GM12874 (cell line): ENCODE measurements around the gene STON1.

ENCODE experiments used
- TF ChIP-seq, protein P1 (sequence below): IDR thresholded peaks from 2 replicates; pipeline ENCODE4 v1.5.1; 2011; ENCODE audit warnings: low read depth, mild to moderate bottlenecking, control low read depth, low read length, moderate library complexity; ENCODE audit not compliant: insufficient read depth

STON1 gene

DNA sequence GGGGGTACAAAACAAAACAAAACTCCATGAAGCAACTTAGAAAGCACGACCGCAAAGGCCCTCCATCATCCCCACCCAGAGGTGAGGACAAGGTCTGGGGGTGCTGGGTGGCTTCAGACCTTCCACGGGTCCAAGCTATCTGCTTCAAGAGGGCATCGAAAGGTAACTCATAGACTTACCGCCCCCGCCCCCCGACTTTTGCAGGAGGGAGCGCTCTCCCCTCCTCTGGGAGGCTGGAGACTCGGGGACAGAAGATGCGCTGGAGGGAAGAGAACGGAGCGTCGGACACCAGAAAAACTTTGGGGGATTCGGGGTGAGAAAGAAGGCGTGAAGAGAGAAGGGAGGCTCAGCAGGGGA lies 300 bp upstream of the STON1 start:
- TF ChIP-seq, protein P1, sequence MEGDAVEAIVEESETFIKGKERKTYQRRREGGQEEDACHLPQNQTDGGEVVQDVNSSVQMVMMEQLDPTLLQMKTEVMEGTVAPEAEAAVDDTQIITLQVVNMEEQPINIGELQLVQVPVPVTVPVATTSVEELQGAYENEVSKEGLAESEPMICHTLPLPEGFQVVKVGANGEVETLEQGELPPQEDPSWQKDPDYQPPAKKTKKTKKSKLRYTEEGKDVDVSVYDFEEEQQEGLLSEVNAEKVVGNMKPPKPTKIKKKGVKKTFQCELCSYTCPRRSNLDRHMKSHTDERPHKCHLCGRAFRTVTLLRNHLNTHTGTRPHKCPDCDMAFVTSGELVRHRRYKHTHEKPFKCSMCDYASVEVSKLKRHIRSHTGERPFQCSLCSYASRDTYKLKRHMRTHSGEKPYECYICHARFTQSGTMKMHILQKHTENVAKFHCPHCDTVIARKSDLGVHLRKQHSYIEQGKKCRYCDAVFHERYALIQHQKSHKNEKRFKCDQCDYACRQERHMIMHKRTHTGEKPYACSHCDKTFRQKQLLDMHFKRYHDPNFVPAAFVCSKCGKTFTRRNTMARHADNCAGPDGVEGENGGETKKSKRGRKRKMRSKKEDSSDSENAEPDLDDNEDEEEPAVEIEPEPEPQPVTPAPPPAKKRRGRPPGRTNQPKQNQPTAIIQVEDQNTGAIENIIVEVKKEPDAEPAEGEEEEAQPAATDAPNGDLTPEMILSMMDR = no peak

DNA sequence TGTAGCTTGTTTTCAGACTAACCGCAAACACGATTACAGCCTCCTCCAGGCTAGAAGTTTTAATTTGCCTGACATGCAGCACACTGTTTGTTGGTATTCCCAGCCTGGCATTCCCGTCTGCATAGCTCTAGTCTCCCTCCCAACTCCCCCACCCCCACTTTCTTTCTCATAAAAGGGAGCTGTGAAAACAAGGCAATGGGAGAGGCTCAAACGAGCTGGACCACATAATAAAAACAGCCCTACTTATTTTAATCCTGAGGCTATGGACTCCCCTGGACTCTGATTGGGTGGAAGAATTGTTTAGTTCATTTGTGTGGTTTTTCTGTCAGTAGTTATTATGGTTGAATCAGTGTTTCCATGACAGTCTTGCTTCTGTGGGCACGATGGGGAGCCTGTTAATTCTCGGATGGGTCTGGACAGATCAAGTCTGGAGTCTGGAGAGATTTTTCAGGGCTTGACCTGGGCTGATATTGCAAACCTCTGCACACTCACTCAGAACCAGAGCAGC lies 1.2 kb downstream of the STON1 start:
- TF ChIP-seq, protein P1 = no peak

DNA sequence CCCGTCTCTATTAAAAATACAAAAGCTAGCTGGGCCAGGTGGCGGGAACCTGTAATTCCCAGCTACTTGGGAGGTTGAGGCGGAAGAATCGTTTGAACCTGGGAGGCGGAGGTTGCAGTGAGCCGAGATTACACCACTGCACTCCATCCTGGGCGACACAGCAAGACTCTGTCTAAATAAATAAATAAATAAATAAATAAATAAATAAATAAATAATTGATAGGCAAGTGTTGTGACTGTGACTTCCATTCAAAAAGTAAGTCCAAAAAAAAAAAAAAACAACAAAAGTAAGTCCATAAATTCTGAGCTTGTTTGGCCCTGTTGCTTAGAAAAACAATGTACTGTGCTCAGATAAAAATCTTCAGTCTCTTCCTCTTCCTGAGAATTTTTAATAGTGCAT lies 2.2 kb downstream of the STON1 start:
- TF ChIP-seq, protein P1 = no peak

DNA sequence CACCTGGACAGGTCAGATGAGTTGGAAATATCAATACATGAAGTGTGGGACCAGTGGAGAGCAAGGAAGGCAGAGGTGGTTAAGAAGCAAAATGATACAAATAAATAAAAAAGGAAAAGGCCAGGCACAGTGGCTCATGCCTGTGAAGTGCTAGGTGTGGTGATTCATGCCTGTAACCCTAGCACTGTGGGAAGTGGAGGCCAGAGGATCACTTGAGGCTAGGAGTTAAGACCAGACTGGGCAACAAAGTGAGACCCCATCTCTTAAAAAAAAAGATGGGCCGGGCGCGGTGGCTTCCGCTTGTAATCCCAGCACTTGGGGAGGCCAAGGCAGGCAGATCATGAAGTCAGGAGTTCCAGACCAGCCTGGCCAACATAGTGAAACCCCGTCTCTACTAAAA lies 2.9 kb downstream of the STON1 start:
- TF ChIP-seq, protein P1 = no peak

DNA sequence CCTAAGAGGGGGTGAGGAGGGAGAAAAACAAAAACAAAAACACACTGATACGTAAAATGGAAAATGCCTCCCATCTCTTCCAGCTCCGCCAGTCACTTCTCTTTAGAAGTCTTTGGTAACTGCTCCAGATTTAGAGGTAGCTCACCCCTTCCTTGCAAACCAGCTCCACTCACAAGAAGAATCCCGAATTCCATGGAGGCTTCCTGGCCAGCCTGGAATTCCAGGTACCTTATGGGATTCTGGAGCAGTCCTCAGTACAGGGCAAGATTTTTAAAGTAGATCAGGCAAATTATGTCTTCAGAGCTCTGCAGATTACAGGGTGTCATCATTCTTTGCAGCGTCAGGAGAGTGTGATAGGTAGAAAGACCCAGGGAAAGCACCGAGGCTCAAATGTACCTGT lies 4.8 kb downstream of the STON1 start:
- TF ChIP-seq, protein P1 = no peak

DNA sequence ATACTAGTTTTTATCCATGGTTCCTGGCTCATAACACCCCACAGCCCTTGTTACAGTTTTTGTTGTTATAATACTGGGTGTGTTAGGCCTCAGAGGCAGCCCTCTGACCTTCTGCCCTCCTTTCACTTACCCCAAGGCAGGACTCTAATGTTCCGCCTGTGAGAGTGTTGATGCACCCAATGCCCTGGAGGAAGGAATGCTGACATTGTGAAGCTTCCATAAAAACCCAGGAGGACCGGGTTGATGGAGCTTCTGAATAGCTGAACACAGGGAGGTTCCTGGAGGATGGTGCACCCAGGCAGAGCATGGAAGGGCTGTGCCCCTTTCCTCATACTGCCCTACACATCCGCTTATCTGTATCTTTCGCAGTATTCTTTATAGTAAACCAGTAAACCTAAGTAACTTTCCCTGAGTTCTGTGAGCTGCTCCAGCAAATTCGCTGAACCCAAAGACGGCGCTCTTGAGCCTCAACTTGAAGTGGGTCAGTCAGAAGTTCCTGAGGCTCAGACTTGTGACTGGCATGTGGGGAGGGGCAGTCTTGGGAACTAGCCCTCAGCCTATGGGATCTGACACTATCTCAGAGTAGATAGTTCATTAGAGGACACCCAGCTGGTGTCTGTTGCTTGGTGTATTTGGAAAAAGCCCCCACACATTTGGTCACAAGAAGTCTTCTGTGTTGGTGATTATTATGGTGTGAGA lies 10.4 kb downstream of the STON1 start:
- TF ChIP-seq, protein P1 = no peak

DNA sequence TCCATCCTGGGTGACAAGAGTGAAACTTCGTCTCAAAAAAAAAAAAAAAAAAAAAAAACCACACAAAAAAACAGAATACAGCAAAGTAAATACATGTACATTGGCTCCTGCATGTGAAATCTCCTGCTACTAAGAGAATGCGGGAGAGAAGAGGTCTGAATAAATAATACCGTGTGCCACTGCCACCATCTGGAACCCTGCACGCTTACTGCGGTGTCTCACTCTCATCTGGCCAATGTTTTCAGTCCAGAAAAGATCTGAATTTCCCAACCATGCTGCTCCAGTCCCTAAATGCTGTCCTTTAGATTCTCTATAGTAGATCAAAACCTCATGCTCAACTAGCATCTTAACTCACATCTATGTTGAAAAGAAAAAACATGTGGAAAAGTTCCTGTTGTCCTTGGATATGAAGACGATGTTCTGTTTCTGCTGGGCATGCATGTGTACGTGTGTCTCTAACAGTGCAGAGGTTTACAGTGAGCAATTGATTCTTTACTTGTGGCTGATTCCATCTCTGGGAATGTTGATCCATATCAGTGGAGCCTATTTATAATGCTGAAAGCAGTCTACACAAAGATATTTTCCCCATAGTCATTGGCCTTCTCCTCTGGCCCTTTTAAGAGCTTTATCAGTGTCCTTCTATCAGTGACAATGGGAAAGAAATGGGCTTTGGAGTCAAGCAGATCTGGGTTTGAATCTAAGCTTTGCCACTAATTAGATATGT lies 11.9 kb downstream of the STON1 start:
- TF ChIP-seq, protein P1 = no peak
